Left hindlimb (tissue), 1 donor: Measurements from ENCODE around the gene FIP1L1.

Source experiments
- DNase-seq: peaks from one replicate; pipeline ENCODE4 v3.0.0-alpha.2; 2018

FIP1L1 gene

GRCh38 chr4:53507058-53507457 lies 129.6 kb downstream of the FIP1L1 start:
- no peak for DNase-seq

GRCh38 chr4:53507671-53508286 lies 130.3 kb downstream of the FIP1L1 start:
- DNase-seq, result peak; percentile 83

- peak; percentile 45 for DNase-seq
Observed at GRCh38 chr4:53508446-53508845, 131.0 kb downstream of the FIP1L1 start.

- DNase-seq, result no peak
Observed at GRCh38 chr4:53510321-53510720, 132.9 kb downstream of the FIP1L1 start.
